GM12891 (cell line): ENCODE results near the gene HOTAIR.

Source experiments
- DNase-seq: peaks from one replicate; pipeline ENCODE4 v3.0.0; 2011; ENCODE audit warnings: low spot score; ENCODE audit not compliant: insufficient read length
- FAIRE-seq: peaks from 2 replicates; lab custom pipeline; 2011; peaks lifted over from hg19 to GRCh38; lab: Jason Lieb, UNC
- PAX5 ChIP-seq: IDR thresholded peaks from 2 replicates; pipeline ENCODE4 v1.6.1; 2011; ENCODE audit warnings: low read length, moderate library complexity, mild to moderate bottlenecking; ENCODE audit not compliant: insufficient read depth, severe bottlenecking
- POLR2A ChIP-seq: IDR thresholded peaks from 2 replicates; pipeline ENCODE4 v1.6.1; 2011; ENCODE audit warnings: low read depth, low read length, control low read depth
- POLR2AphosphoS5 ChIP-seq: IDR thresholded peaks from 2 replicates; pipeline ENCODE4 v1.6.1; 2011; ENCODE audit warnings: low read depth, low read length, control low read depth
- POU2F2 ChIP-seq: IDR thresholded peaks from 2 replicates; pipeline ENCODE4 v1.6.1; 2011; ENCODE audit warnings: low read depth, mild to moderate bottlenecking, control low read depth, low read length, moderate library complexity
- SPI1 ChIP-seq: IDR thresholded peaks from 2 replicates; pipeline ENCODE4 v1.6.1; 2011; ENCODE audit warnings: low read depth, low read length, control low read depth
- TAF1 ChIP-seq: IDR thresholded peaks from 2 replicates; pipeline ENCODE4 v1.6.1; 2011; ENCODE audit warnings: low read depth, low read length, control low read depth

The HOTAIR gene

DNA sequence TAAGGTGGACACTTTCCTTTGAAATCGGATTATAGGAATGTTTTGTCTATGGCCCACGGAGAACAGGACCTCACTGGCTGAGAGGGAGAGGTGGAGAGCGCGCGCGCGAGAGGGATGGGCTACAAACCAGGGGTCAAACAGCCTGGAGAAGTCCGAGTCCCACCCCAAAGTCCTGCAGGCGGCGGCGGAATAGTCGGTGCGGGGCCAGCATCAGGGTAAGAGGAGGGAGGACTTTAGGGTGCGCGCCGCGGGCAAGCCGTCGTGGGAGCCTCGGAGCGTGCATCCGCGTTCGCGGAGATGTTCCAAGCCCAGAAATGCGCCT, 30.7 kb upstream of the HOTAIR start:
- TF ChIP-seq POU2F2 (no peak), TAF1 (no peak), PAX5 (no peak), POLR2A (no peak)

GRCh38 chr12:54004841-54005530, 30.2 kb upstream of the HOTAIR start:
- DNase-seq (no peak), FAIRE-seq (no peak)
- TF ChIP-seq TAF1, result no peak

More for the DNA sequence above, 30.7 kb upstream of the HOTAIR start:
- FAIRE-seq (no peak), DNase-seq (no peak)

- TF ChIP-seq POU2F2 (no peak), SPI1 (no peak), PAX5 (no peak), TAF1 (no peak), POLR2A (no peak), POLR2AphosphoS5 (no peak)
- DNase-seq, result no peak
- no peak for FAIRE-seq
These were observed 29.5 kb upstream of the HOTAIR start for GRCh38 chr12:54004063-54004840.

DNA sequence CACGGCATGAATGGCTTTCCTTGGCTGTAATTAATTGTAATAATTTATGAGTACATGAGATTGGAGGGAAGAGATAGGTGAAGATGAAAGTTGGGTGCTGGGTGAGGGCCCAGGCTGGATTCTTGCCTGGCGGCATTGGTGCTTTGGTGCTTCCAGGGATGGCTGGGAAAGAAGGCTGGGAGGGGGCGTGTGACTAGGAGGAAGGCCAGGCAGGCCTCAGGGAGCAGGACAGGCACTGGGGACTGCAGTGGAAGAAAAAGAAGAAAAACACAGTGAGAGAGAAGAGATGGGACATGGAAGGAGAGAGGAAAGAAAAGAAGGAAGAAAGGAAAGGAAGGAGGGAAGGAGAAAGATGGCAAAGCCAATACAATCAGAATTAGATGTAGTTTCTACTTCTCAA, 28.9 kb upstream of the HOTAIR start:
- DNase-seq (no peak), FAIRE-seq (no peak)
- TF ChIP-seq PAX5, result no peak
- no peak for TF ChIP-seq POLR2AphosphoS5
- TF ChIP-seq TAF1, result no peak
- no peak for TF ChIP-seq SPI1

GRCh38 chr12:54002915-54003389, 28.2 kb upstream of the HOTAIR start:
- TF ChIP-seq SPI1, result no peak
- no peak for TF ChIP-seq POU2F2
- no peak for TF ChIP-seq TAF1
- no peak for TF ChIP-seq PAX5
- TF ChIP-seq POLR2AphosphoS5, result no peak
- TF ChIP-seq POLR2A, result no peak
- DNase-seq, result no peak
- FAIRE-seq, result no peak

- TF ChIP-seq POLR2AphosphoS5 (no peak), TAF1 (no peak), POLR2A (no peak)
- FAIRE-seq (no peak), DNase-seq (no peak)
These were observed 27.6 kb upstream of the HOTAIR start for GRCh38 chr12:54002278-54002914.

DNA sequence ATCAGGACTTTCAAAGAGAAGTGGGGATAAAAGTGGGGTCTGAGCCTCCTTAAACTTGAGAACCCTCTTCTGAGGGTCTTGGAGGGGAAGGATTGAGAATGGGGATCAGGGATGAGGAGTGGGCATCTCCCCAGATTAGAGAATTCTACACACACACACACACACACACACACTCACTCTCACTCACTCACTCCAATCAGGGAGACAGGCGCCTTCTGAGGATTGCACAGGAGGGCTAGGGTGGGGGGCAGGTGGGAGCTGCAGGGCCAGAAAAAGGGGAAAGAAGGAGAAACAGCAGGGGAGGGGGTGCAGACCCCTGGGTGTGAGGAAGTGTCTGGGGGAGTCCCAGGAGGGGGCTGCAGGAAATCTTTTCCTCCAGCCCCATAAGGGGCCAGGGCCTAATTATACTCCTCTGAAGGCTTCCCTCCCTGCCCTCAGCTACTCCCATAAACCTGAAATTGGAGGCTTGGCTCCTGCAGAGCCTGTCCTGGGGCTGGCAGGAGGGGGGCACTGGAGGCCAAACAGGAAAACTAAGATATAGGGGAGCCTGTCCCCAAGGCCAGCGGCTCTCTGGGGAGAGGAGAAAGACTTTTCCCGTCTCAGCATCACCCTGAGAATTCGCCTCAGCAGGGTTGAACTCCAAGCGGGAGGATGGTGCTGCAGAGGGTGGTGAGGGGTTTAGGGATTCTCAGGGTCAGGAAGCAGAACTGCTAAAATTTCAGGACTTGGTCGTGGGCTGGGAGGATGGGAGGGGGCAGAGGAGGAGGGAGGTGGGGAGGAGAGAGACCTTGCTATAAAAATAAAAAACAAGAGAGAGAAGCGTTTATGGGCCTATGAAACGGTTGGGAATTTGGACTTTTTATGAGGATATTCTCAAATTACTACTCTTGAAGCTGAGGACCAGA, 26.8 kb upstream of the HOTAIR start:
- no peak for FAIRE-seq
- TF ChIP-seq POLR2A (no peak), POLR2AphosphoS5 (no peak), PAX5 (no peak), TAF1 (no peak), SPI1 (no peak), POU2F2 (no peak)
- DNase-seq, result no peak

- TF ChIP-seq POU2F2, result no peak
- TF ChIP-seq POLR2AphosphoS5, result no peak
- TF ChIP-seq SPI1, result no peak
- no peak for TF ChIP-seq POLR2A
- TF ChIP-seq PAX5, result no peak
- TF ChIP-seq TAF1, result no peak
- DNase-seq (no peak), FAIRE-seq (no peak)
These were observed 25.7 kb upstream of the HOTAIR start, which contains the start of gene HOXC9 for GRCh38 chr12:54000116-54001114. HOXC9 (plus strand) TSS chr12:54000161; CDS start chr12:54000189, 28 bp downstream.

GRCh38 chr12:53999559-54000115, 24.9 kb upstream of the HOTAIR start:
- DNase-seq, result no peak
- TF ChIP-seq SPI1, result no peak
- FAIRE-seq, result no peak
